RCC 7860 (cell line): Measurements from ENCODE around the gene SLC52A3.
A peak's percentile ranks its signal among the peaks of the same experiment; 100 is the strongest.
"Not testable (repeated sequence)": the region's sequence is repeated elsewhere in the genome, so short reads cannot be mapped to it uniquely, and the experiment has no call there.

ENCODE experiments used
- DNase-seq: peaks from one replicate; pipeline ENCODE4 v3.0.0-alpha.2; 2015; ENCODE audit warnings: low spot score
- FAIRE-seq: peaks from 2 replicates; lab custom pipeline; 2012; peaks lifted over from hg19 to GRCh38; lab: Jason Lieb, UNC

The SLC52A3 gene

DNA sequence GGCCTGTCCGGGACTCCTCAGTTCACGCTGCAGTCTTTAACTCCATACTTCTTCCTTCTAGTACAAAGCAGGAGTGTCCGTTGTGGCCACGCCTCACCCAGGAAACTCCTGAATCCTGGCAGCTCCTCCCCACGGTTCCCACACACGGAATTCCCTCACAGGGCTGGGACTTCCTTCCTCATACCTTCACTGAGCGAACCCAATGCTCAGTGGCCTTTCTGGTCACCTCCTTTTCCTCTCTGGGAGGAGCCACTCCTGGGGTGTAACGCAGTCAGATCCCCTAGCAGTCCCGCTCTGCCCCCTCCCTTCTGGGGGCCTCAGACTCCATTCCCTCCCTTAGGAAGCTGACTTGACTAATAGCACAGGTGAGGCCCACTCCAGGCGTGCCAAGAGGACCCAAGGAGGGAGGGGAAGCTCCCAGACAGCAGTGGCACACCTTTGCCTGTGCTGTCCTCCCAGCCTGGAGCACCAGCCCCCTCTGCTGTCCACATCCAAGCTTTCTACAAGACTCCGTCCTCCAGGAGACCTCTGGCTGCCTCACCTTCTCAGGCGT is at the start of gene SLC52A3:
SLC52A3 (minus strand) TSS at position 75 of the 553 bp plus-strand sequence. CDS start 2,726 bp downstream, outside the sequence.
- DNase-seq (no peak), FAIRE-seq (no peak)

DNA sequence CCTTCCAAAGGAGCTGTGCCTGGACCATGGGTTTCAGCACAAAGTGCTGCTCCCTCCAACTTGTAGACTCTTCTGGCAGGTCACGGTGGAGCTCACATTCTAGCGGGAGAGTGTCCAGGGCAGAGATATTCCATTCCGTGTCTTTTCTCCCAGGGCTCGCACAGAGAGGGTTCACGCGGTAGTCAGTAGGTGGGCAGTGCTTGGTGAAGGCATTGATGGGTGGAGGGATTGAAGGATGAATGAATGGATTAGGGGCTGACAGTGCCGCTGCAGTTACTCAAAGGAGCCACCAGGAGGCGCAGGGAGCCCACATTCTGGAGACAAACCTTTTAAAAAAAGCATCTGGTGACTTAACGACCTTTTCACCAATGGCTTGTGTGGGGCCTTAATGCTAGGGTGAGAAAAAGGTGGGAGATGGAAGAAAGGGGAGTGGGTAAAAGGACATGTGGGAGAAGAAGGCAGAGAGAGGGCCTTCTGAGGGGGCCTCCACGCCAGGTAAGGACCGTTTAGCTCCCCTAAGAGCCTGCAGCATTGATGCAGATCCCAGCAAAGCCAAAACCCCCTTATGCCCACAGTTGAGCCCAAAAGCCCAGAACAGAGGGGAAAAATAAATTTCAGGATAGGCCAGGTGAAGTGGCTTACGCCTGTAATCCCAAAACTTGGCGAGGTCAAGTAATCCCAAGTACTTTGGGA is 47.8 kb upstream of the SLC52A3 start:
- DNase-seq: peak; percentile 37
- FAIRE-seq: no peak

DNA sequence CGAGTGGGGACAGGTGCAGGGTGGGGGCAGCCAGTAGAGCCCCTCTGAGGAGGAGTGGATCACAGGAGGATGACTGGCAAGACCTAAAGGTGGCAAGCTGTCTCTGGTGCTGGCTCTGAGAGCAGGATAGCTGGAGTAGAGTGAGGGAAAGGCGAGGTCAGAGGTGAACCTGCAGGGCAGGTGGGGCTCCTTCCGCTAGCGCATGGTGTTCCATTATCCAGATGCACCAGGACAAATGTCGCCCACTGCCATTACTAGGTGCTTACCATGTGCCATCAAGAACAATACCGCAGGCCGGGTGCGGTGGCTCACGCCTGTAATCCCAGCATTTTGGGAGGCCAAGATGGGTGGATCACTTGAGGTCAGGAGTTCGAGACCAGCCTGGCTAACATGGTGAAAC is 46.9 kb upstream of the SLC52A3 start:
- DNase-seq: no peak
- FAIRE-seq: no peak

DNA sequence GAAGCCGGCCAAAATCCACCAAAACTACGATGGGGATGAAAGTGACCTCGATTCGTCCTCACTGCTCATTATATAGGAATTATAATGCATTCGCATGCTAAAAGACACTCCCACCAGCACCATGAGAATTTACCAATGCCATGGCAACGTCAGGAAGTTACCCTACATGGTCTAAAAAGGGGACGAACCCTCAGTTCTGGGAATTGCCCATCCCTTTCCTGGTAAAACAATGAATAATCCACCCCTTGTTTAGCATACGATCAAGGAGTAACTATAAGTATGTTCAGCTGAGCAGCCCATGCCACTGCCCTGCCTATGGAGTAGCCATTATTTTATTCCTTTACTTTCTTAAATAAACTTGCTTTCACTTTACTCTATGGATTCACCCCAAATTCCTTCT is 45.1 kb upstream of the SLC52A3 start:
- DNase-seq: no peak
- FAIRE-seq: no peak

DNA sequence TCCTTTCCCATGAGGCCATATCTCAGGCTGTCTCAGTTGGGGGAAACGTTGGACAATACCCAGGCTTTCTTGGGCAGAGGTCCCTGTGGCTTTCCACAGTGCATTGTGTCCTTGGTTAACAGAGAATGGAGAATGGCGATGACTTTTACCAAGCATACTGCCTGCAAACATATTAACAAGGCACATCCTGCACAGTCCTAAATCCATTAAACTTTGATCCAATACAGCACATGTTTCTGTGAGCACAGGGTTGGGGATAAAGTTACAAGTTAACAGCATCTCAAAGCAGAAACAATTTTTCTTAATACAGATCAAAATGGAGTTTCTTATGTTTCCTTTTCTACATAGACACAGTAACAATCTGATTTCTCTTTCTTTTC is 44.1 kb upstream of the SLC52A3 start:
- not testable (repeated sequence) for FAIRE-seq, DNase-seq

DNA sequence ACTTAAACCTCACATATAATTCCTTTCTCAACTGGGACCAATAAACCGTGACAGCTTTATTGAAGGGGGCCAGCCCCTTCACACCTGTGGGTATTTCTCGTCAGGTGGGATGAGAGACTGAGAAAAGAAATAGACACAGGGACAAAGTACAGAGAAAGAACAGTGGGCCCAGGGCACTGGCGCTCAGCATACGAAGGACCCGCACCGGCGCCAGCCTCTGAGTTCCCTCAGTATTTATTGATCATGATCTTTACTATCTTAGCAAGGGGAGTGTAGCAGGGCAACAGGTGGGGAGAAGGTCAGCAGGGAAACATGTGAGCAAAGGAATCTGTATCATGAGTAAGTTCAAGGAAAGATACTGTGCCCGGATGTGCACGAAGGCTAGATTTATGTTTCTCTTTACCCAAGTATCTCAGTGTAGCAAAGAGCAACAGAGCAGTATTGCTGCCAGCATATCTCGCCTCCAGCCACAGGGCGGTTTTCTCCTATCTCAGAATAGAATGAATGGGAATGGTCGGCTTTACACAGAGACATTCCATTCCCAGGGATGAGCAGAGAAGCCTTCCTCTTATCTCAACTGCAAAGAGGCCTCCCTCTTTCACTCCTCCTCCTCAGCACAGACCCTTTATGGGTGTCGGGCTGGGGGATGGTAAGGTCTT is 43.6 kb upstream of the SLC52A3 start:
- not testable (repeated sequence) for FAIRE-seq, DNase-seq

DNA sequence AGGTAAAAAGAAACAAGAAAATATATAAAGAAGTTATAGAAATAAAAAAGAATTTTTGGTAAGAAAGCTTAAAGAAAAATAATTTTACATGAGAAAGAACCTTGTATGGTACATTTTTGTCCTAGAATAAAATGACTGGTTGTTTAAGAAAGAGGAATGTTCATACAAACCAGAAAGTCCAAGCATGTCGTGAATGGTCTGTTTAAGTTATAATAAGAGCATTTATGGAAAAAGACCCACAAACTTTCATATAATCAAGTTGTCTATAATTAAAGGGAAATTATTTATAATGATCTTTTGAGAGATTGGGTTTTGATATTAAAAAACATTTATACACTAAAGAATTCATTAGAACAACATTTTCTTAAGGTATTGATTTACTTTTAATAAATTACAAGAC is 37.4 kb upstream of the SLC52A3 start:
- DNase-seq: peak; percentile 21
- FAIRE-seq: peak; percentile 26

DNA sequence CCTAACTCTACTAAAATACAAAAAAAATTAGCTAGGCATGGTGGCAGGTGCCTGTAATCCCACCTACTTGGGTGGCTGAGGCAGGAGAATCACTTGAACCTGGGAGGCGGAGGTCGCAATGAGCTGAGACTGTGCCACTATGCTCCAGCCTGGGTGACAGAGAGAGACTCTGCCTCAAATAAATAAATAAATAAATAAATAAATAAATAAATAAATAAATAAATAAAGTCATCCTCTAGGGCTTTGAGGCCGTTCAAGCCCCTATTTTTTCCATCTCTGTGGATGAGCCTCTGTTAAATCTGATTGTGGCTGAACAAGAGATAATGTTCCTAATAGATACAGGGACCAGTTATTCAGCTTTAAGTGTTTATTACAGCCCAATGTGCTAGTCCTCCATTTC is 33.4 kb upstream of the SLC52A3 start:
- FAIRE-seq: no peak
- DNase-seq: no peak

DNA sequence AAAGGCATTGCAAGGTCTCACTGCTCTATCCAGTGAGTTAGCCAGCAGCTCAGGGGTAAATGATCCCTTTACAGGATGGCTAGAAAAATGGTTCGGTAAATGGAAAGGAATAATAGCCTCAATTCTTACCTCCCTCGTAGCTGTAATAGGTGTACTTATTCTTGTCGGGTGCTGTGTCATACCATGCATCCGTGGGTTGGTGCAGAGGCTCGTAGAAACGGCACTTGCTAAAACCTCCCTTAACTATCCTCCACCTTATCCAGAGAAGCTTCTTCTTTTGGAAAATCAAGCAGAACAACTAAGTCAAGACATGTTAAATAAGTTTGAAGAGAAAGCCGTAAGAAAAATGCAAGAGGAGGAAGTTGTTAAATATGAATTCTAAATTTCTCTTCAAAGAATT is 31.7 kb upstream of the SLC52A3 start:
- not testable (repeated sequence) for FAIRE-seq, DNase-seq

DNA sequence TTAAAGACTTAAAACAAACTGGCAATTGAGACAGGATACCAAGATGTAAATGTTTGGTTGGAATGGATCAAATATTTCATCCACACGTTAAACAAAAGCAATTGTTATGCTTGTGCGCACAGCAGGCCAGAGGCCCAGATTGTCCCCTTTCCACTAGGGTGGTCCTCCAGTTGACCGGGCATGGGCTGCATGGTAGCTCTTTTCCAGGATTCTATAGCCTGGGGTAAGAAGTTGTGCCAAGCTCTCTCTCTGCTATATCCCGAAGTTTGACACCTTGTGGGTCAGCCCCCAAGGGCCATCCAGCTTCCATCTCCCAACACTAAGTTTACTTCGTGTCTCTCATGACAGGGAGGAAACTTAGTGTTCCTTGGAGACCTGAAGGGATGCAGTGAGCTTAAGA is 30.4 kb upstream of the SLC52A3 start:
- not testable (repeated sequence) for DNase-seq, FAIRE-seq

DNA sequence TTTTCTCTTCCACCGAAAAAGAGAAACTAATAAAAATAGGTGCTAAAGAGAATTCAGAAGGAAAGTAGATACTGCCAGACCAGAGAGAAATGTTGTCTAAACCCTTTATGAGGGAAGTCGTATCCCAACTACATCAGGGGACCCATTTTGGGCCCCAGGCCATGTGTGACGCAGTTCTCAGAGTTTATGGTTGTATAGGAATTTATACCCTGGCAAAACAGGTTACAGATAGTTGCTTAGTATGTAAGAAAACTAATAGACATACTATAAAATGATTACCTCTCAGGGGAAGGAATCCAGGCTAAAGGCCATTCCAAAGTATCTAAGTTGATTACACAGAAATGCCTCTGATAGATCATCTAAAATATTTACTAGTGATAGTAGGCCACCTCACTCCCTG is 28.6 kb upstream of the SLC52A3 start:
- DNase-seq: no peak
- no peak for FAIRE-seq

DNA sequence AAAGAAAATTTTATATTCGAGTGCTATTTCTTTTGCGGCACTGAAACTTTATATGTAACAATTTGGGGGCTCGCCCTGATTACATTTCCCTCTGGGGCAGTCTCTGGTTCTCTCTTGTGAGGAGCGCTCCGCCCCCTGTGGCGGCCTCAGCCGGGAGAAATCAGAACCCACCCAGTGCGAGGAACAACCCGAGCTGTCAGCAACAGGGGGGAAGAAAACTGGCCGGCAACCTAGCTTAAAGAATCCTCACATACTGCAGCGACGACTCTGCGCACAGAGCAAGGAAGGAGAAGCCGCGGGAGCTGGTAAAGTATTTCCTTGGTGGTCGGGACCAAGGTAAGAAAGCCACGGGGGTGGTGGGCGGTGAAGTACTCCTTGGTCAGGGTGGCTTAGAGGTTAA is 23.9 kb upstream of the SLC52A3 start:
- DNase-seq (no peak), FAIRE-seq (no peak)

DNA sequence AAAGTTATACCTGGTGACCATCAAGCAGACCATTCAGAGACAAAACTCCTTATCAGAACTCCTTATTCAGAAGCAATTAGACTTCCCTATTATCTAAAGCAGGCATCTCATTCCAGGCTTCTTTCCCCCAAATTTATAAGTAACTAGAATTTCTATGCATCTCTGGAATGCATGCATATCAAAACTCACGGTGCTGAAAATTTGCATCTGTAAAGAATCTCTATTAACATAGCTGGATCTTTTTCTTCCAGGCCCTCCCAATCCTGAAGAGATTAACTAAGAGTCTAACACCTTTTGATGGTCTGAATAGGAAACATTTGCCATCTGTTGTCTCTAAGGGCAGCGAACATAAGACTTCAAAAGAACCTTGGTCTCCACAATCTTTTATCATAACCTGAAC is 22.8 kb upstream of the SLC52A3 start:
- no peak for FAIRE-seq
- DNase-seq: no peak

DNA sequence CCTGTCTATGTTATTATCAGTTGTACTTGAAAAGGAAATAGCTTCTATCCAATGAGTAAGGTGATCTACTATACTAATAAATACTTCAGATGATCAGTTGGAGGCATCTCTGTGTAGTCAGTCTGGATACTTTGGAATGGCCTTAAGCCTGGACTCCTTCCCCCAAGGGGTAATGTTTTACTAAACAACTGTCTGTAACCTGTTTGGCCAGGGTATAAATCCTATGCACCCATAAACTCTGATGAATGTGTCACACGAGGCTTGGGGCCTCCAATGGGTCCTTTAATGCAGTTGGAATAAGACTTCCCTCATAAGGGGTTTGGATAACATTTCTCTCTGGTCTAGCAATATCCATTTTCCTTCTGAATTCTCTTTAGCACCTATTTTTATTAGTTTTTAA is 19.5 kb upstream of the SLC52A3 start:
- DNase-seq (no peak), FAIRE-seq (no peak)

DNA sequence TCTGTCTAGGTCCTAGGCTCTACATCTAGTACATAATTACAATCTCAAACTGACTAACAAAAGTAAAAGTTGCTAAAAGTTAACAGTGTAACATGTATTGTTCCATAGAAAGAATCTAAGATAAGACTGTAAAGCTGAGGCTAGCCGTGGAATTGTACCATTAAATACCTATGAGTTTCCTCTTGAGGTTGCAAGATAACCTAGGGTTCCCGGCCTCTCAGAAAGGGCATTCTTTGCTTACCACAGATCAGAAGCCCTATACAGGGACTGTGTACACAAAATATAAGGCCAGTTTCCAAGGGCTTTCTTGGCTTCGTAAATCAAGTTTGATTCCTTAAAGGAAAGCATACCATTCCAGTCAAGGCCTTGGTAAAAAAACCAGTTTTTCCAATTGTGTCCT is 11.5 kb upstream of the SLC52A3 start:
- FAIRE-seq (no peak), DNase-seq (no peak)

DNA sequence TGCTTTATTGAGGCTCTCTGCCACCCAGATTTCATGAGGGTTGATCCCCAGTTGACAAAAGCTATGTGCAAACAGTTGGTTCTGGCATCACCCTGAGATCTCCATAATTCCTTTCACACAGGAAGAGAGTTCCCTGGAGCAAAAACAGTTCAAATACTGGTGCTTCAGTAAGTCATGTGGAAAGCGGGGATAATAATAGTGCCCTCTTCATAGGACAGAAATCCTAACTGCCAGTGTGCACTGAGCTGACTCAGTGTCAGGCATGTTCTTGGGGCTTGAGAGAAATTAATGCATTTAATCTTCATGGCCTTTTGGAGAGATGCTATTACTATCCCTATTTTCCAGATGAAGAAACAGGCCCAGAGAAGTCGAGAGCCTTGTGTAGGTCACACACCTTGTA is 7.9 kb upstream of the SLC52A3 start:
- no peak for FAIRE-seq
- DNase-seq: no peak

DNA sequence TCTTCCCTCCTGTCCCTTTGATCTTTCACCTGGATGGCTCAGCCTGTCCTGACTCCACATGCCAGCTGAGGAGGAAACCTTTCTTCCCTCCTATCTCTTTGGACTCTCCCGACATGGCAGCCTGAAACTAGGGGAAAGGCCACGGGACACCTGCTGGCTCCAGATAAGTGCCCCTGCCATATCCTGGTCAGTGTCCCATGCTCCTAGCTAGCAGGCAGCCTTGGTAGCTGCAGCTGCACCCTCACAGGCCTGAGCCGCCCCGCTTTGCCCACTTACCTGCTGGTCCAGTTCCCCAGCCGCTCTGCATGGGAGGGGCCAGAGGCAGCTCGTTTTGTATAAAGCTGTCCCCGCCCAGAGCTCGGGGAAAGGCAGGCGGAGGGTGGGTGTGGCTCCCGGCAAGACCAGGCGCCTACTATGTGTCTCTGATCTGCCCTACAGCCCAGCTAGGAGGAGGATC is 7.4 kb upstream of the SLC52A3 start:
- DNase-seq: no peak
- no peak for FAIRE-seq

DNA sequence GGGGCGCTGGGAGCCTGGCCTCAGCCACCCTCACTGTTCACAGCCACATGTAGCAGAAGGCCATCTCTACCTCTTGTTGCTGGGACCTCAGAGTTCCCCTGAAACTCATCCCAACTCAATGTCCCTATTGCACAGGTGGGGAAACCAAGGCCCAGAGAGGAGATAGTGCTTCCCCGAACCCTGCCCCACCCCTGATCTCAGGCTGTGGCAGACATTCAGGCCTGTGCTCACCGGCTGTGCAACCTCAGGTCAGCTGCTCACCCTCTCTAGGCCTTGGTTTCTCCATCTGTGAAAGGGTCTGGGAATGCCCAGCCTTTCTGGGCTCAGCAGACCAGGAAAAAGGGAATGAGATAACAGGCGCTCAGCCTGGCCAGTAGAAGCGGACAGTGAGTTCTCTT is 6.4 kb upstream of the SLC52A3 start:
- DNase-seq: no peak
- no peak for FAIRE-seq

DNA sequence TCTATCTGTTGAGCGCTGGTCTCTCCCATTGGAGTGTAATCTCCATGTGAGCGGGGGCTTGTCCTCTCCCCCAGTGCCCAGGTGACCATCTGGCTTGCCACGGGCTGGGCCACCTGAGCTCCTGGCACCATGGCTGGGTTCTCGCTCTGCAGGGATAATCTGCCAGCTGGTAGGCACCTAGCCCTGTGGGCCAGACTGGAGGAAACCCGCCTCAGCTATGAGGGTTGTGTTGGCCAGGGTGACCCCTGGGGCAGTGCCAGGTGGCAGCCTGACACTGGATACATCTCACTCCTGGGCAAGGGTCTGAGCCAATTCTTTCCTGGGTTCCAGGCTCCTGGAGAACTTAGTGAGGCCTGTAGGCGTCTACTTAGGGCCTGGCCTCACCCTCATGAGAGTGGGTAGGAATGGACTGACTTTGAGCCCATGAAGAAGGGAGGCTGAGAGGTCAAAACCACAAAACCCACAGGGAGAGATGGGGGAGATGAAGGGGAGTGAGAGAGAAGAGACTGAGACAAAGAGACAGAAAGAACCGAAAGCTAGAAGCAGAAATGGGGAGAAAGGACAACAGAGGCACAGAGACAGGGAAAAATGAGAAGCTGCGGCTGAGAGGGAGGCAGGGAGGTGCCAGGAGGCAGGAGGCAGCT is 5.8 kb upstream of the SLC52A3 start:
- FAIRE-seq (no peak), DNase-seq (no peak)

DNA sequence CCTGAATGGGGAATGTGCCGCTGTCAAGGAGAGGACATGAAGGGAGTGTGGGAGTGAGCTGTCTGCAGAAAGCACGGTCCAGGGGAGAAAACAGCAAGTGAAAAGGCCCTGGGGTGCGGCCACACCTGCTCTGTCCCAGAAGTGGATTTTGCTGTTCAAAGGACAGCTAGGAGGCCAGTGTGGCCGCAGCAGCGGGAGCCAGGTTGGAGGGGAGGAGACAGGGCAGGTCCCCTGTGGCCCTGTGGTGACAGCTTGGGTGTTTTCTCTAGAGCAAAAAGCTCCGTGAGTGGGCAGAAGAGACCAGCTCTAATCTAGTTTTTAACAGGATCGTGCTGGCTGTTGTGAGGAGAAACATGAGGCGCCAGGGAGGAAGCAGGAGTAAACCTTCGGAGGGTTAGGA is 4.5 kb upstream of the SLC52A3 start:
- DNase-seq: no peak
- no peak for FAIRE-seq

DNA sequence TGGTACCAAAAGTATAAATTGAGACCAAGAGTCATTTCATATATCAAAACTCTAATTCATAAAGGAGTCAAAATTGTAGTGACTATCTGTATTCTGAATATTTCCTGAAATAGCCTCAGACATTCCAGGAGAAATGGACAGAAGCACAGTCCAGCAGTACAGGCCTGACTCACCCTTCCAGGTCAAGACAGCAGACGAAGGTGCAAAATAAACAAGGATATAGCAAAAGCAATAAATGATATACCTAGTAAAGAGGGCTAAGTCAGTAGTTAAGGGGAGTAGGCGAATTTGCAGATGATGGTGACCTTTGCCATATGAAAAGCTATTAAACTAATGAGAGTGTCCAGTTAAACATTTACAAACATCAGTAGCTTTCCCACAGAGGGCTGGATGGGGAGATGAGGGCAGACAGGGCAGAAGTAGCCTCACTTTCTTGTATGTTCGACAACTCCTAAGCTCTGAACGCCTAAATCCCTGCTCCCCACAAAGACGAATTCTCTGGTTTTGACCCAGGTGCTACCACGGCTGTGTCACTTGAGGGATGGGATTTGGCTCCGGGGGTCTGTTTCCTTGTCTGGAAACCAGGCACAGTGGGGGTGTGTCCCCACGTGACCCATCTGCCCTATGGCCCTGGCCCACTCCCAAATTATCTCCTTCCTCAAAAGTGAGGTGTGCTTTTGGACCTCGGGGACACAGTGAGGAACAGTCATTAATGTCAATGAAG is 3.6 kb upstream of the SLC52A3 start:
- FAIRE-seq (no peak), DNase-seq (no peak)
